ENCODE data around the gene NEDD4L. TPM values are rescaled to one million over a fixed set of nuclear protein-coding genes. Genes with fewer than 3 reads are reported as not detected.

NEDD4L gene
- polyA plus RNA-seq, 1 experiment: 14.1 TPM

GRCh38 chr18:58286632-58287352 lies 242.8 kb downstream of the NEDD4L start:
- no peak overlapping the region for H3K4me3 ChIP-seq (ENCODE audit: low read depth, low read length)
- ChIA-PET POLR2A (no interaction called here), CTCF (interaction anchor here (1.0 kb wide), 1 partner anchor 37 kb away, joined by 3 read pairs; no protein-coding TSS in a partner anchor)
- DNase-seq (ENCODE audit: low read depth): no peak
- no peaks in the 10 kb centered on the region for H3K36me3 ChIP-seq (ENCODE audit: control insufficient read depth, insufficient read depth, low read length)
- no peaks in the 10 kb centered on the region for H3K27me3 ChIP-seq (ENCODE audit: control insufficient read depth, insufficient read depth, low read length)
- TF ChIP-seq CTCF (IDR thresholded peaks at IDR 0.05; ENCODE audit: insufficient read depth, low read depth, low read length): no peak

GRCh38 chr18:58287353-58288274 lies 243.6 kb downstream of the NEDD4L start:
- no peak for DNase-seq (ENCODE audit: low read depth)
- ChIA-PET CTCF (no interaction called here), POLR2A (no interaction called here)
- no peaks in the 10 kb centered on the region for H3K27me3 ChIP-seq (ENCODE audit: control insufficient read depth, insufficient read depth, low read length)
- no peak for TF ChIP-seq CTCF (IDR thresholded peaks at IDR 0.05; ENCODE audit: insufficient read depth, low read depth, low read length)
- no peaks in the 10 kb centered on the region for H3K36me3 ChIP-seq (ENCODE audit: control insufficient read depth, insufficient read depth, low read length)
- H3K4me3 ChIP-seq (ENCODE audit: low read depth, low read length): no peak overlapping the region

GRCh38 chr18:58288921-58289797 lies 245.1 kb downstream of the NEDD4L start:
- H3K4me3 ChIP-seq (ENCODE audit: low read depth, low read length): no peak overlapping the region
- no peaks in the 10 kb centered on the region for H3K27me3 ChIP-seq (ENCODE audit: control insufficient read depth, insufficient read depth, low read length)
- no peak for DNase-seq (ENCODE audit: low read depth)
- CTCF ChIA-PET: interaction anchor here (0.6 to 1.0 kb wide), 3 partner anchors 13 to 205 kb away, joined by 3 to 4 read pairs (median 3); no protein-coding TSS in a partner anchor
- H3K36me3 ChIP-seq (ENCODE audit: control insufficient read depth, insufficient read depth, low read length): no peaks in the 10 kb centered on the region
- POLR2A ChIA-PET: no interaction called here
- no peak for TF ChIP-seq CTCF (IDR thresholded peaks at IDR 0.05; ENCODE audit: insufficient read depth, low read depth, low read length)

- H3K36me3 ChIP-seq (ENCODE audit: control insufficient read depth, insufficient read depth, low read length): no peaks in the 10 kb centered on the region
- no peak overlapping the region for H3K4me3 ChIP-seq (ENCODE audit: low read depth, low read length)
- no peak for TF ChIP-seq CTCF (IDR thresholded peaks at IDR 0.05; ENCODE audit: insufficient read depth, low read depth, low read length)
- no peaks in the 10 kb centered on the region for H3K27me3 ChIP-seq (ENCODE audit: control insufficient read depth, insufficient read depth, low read length)
- POLR2A ChIA-PET: no interaction called here
- CTCF ChIA-PET: interaction anchor here (0.6 to 1.0 kb wide), 4 partner anchors 11 to 1025 kb away, joined by 3 to 4 read pairs (median 3); no protein-coding TSS in a partner anchor
- no peak for DNase-seq (ENCODE audit: low read depth)
Observed at GRCh38 chr18:58290116-58290695, 246.2 kb downstream of the NEDD4L start.

Measured in BJ (cell line).